OCI-LY1 (cell line): ENCODE results near the gene MROH2A.

Experiments used
- CTCF ChIP-seq: fragments of 200-600 bp; sonication (generic), shearing (Covaris generic); IDR thresholded peaks from 2 replicates; pipeline ENCODE4 v1.5.1; 2017; ENCODE audit warnings: mild to moderate bottlenecking, antibody characterized with exemption, low read length, moderate library complexity, mixed read lengths
- EZH2 ChIP-seq: fragments of 200-600 bp; sonication (generic), shearing (Covaris generic); IDR thresholded peaks from 2 replicates; pipeline ENCODE4 v1.8.0; 2017; ENCODE audit warnings: borderline replicate concordance, mixed run types, mild to moderate bottlenecking, antibody characterized with exemption, low read length, moderate library complexity, mixed read lengths

GRCh38 chr2:233810385-233810784 is 32.3 kb downstream of the MROH2A start:
- no peak for TF ChIP-seq EZH2
- TF ChIP-seq CTCF = no peak
